GM21723 (cell line): ENCODE measurements around the gene PRDM15.
A peak's percentile ranks its signal among the peaks of the same experiment; 100 is the strongest.

ENCODE experiments used
- ATAC-seq: cut with Tn5 transposase; IDR thresholded peaks from one replicate; pipeline ENCODE4 v1.9.1; 2021; ENCODE audit warnings: mild to moderate bottlenecking, moderate library complexity; ENCODE audit not compliant: unreplicated experiment

Gene PRDM15

DNA sequence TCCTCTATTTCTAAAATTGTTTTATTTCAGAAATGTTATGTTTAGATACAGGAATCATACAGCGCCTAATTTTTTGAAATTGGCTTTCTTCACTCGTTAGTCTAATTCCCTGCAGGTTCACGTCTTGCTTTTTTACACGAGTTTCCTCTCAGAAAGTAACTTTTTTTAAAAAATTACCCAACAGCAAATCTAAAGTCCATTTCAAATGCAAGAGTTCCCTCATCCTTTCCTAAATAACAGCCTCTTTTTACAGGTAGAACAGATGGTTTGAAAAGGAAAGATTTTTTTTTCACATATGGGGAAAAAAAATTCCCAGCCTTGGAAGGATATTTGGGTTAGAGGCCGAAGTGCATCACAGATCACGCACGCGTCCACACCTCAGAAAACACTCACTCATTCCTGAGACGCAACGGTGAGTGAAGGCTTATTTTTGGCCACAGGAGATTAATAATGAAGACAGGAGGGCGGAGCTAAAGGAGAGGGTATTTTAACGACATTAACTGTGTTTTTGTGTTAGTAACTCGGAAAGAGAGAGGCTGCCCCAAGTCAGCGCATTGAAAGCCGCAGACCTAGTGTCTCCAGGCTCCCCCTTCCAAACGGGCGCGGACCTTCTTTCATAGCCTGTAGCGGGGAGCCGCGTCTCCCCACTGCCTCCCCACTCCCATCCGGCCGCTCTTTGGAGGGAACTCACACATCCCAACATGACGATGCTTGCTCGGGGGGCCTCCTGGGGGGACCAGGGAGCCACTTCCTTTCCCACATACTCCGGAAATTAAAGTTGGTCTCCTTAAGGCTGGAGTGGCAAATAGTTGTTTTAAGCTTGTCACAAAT lies 111.3 kb downstream of the PRDM15 start:
- ATAC-seq = no peak

- ATAC-seq = peak; percentile 60
These were observed 112.1 kb downstream of the PRDM15 start, which contains the start of gene RIPK4 for GRCh38 chr21:41766883-41767605. Gene RIPK4, minus strand, starts transcription at chr21:41767052. Its CDS starts 11 bp downstream, at chr21:41767041.

GRCh38 chr21:41765973-41766882 lies 112.9 kb downstream of the PRDM15 start:
- no peak for ATAC-seq

- ATAC-seq = no peak
These were observed 113.7 kb downstream of the PRDM15 start for GRCh38 chr21:41765420-41765821.

DNA sequence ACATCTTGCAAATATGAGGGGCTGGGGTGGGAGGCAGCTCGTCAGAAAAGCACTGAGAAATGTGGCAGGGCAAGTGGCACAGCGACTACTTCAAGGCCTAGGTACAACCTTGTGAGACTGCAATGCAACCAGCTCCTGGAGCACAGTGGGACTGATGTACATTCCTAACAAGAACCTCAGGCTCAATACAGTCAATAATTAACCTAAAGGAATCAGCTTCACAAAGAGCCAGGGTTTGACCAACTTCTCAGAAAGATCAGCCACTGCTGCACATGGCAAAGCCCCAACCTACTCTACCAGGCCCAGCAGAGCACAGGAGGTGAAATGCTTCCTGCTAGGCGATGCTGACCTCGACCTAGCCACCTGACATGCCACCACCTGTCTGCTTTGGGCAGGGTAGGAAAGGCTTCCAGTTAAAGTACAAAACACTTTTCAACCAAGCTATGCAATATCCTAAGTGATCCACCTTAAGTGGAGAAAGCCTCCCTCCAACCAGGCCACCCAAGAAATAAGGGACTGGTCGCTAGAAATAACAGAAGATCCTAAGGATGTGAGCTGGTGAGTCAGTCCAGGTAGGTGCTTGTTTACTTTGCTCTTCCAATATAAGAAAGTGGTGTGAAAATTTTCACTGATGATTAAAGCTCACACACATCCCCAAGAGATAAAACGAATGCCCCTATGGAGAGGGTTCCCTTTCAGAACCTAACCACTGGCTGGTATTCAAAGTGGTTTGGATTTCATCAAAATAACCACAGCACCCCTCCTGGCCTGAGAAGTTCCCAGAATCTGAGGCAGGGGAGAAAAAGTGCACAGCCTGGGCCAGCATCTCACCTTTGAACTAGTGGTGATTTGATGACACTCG lies 114.4 kb downstream of the PRDM15 start:
- no peak for ATAC-seq

- ATAC-seq = no peak
These were observed 115.1 kb downstream of the PRDM15 start for GRCh38 chr21:41763996-41764395.

GRCh38 chr21:41763398-41763931 lies 115.7 kb downstream of the PRDM15 start:
- ATAC-seq = no peak

DNA sequence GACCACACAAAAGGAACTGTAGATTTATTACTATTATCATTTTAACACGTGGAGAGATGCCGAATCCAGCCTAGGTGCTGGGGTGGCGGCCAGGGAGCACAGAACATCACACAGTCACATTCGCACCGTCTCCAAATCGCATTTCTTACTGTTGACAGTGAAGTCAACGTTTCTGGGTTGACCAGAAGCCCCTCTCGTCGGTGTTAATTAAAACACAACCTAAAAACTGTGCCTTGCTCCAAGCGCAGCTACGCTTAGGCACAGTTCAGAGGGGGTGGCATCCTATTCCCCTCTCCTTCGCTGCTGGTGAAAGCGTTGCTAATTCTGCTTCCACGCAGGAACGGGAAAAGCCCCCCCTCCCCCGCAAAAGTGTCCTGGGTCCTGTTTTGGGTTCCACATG lies 116.4 kb downstream of the PRDM15 start:
- ATAC-seq = no peak

- ATAC-seq = no peak
These were observed 117.1 kb downstream of the PRDM15 start for GRCh38 chr21:41761934-41762635.

DNA sequence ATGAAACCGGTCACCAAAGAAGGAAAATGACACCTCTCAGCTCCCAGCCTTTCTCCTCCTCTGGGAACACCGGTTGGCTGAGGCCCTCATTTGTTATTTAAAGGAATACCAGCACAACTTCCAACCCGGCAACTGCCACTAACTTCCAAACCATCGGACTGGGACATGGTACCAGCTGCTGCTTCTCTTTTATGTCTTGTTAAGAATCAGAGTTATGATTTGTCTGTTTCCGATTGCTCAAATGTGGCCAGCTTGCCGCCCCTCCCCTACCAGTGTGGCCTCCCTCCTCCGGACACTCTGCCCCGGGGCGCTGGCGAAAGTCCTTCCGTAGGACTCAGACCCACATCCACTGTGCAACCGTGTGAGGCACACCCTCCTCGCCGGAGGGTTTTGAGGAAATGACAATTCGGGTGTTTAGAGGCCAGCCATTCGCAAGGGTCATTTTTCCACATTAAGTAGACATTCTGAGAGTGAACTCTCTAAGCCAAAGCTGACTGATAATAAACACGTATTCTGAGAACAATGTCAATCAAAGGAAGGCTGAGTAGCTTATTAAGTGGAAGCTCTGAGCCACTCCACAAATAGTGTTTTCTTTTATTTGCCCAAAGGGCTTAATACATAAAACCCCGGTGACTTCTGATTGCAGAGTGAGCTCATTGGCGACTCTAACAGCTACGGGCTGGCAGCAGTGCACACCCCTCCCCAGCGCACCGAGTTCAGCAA lies 117.8 kb downstream of the PRDM15 start:
- ATAC-seq = no peak

DNA sequence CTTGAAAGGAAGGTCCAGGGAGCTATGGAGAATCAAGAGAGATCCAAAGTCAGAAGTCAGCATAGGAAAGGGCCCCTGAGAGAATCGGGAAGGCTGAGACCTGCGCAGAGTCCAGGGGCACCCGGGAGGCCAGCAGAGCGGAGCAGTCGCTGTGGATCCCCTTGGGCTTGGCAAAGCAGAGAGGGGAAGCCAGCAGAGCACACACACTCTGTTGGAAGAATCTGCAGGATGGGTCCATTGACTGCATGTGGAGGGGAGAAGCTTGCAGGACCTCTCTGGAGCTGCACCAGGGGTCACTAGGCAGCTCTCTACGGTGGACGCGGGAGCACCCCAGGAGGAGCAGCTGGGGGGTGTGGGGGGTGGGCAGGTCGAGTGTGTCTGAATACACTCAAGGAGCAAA lies 118.7 kb downstream of the PRDM15 start:
- ATAC-seq = no peak

DNA sequence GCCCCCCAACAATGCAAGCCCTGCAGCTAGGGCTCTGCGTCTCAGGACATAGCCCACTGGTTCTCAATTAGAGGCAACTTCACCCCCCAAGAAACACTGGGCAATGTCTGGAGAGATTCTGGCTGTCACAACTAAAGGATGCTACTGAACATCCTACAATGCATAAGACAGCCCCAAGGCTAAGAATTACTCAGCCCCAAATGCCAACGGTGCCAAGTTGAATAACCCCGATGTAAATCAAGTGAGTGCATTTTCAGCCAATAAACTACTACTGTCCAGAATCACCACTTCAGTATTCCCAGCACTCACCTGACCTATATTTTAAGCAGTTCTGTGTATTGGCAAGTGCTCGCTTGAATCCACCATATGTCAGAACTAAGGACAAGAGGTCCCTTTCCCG lies 119.2 kb downstream of the PRDM15 start:
- no peak for ATAC-seq

DNA sequence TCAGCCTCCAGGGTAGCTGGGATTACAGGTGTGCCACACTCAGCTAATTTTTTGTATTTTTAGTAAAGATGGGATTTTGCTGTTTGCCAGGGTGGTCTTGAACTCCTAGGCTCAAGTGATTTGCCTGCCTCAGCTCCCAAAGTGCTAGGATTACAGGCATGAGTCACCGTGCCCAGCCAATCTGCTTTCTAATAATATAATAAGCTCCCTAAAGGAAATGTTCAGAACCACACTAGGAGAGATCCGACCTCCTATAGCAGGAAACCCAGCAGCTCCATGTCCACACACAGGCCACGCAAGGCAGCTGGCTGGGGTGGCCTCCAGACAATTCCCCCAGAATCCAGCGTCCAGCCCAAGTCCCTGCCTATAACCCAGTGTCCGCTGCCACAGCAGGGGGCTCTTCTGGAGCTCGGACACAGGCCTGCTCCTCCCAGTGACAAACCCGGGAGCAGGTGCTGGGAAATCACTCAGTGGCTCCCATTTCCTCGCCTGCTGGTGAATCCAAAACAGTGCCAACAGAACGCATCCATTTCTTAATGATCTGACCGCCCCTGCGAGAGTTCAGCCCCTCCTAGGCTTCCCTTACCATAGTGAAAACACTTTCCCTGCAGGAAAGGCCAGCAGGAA lies 119.8 kb downstream of the PRDM15 start:
- no peak for ATAC-seq

GRCh38 chr21:41758550-41758949 lies 120.6 kb downstream of the PRDM15 start:
- ATAC-seq = no peak

GRCh38 chr21:41755934-41756773 lies 123.0 kb downstream of the PRDM15 start:
- no peak for ATAC-seq

DNA sequence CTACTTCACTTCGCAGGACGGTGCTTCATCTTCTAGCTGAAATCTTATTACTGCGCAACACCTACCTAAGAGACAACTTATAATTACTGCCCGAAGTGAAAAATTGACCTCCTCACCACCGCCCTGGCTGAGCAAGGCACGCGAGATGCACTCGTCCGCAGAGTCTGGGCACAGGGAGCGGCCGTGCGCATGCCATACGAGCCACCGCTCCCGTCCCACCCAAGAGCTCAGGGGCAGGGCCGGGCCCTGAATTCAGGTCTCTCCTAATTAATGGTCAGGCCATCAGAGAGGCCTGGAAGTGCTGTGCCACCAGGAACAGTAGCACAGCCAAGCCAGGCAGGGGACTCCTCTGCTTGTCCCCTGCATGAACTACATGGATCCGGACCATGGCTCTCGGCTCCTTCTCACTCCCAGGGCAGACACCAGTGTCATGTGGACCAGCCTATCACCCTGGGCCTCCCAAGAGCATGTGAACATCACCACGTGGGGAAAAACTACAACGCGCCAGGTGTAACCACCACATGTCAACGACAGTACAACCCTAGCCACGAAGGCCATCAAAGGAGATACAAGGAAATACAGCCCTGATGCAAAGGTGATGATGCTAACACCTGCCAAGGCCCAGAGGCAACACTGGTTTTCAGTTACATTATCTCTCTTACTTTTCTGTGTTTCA lies 123.7 kb downstream of the PRDM15 start:
- no peak for ATAC-seq

DNA sequence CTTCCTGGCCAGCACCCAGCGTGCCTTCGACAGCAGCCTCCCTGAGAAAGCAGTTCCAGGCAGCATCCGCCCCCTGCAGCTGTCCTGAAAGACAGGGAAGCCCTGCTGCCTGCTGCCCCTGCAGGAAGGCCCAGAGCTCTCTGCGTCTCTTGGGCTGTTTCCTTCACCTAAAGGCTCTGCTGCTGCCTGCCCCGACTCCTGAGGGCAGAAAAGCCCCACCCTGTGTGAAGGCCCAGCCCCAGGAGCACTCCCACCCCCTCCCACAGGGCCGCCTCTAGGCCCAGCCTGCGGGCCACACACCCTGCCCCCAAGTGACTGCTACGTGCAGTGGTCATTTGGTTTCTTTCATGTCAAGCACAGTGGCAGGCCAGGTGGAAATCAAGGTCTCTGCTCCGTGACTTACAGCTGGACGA lies 124.7 kb downstream of the PRDM15 start:
- ATAC-seq = no peak
